Uterus (tissue), 2 donors: ENCODE data around the gene FAAP20.

Experiments used
- CTCF ChIP-seq, 4 experiments: fragments of 200-600 bp in 2 of 4; fragments of 450-650 bp in 2 of 4; sonication (generic) in 2 of 4; IDR thresholded peaks; one replicate each; pipeline ENCODE4 v1.5.1; 2016 to 2019; ENCODE audit warnings: antibody characterized with exemption in 4 of 4, mild to moderate bottlenecking in 2 of 4, moderate library complexity in 1 of 4
- POLR2A ChIP-seq, 2 donors: fragments of 450-650 bp; IDR thresholded peaks; one replicate each; pipeline ENCODE4 v1.6.1; 2016; ENCODE audit warnings: antibody characterized with exemption in 2 of 2, mild to moderate bottlenecking in 1 of 2, moderate library complexity in 1 of 2

GRCh38 chr1:2184934-2185333 lies 9.6 kb downstream of the FAAP20 start:
- no peak for TF ChIP-seq CTCF (IDR thresholded peaks at IDR 0.05)
- no peak for TF ChIP-seq POLR2A (IDR thresholded peaks at IDR 0.05)
